HG02763 (cell line): ENCODE measurements around the gene LMO7.
"Not testable (repeated sequence)": the region's sequence is repeated elsewhere in the genome, so short reads cannot be mapped to it uniquely, and the experiment has no call there.

ENCODE experiments used
- ATAC-seq: cut with Tn5 transposase; IDR thresholded peaks from one replicate; pipeline ENCODE4 v1.9.1; 2021; ENCODE audit warnings: mild to moderate bottlenecking, moderate library complexity; ENCODE audit not compliant: unreplicated experiment

Gene LMO7

GRCh38 chr13:75647126-75647784 is 11.1 kb downstream of the LMO7 start:
- ATAC-seq = peak; percentile 78

DNA sequence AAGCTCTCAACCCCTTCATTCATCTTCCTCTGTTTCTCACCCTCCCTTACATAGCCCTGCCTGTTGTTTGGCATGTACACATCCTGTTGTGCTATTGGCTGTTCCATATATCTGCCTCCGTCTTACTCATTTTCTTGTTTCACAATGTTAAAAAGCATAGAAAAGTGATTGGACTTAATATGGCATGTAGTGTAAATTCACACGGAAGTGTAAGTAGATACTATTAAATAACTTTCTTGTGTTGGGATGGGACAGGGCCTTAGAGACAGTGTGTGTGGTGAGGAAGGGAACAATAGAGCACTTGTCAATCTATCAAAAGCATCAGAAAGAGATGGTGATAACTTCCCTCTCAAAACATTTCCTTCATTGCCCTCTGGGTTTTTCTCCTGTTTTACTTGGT is 12.3 kb downstream of the LMO7 start:
- no peak for ATAC-seq

- ATAC-seq = no peak
These were observed 14.9 kb downstream of the LMO7 start for GRCh38 chr13:75651013-75651412.

- ATAC-seq = no peak
These were observed 16.6 kb downstream of the LMO7 start for GRCh38 chr13:75652726-75653125.

GRCh38 chr13:75656425-75656989 is 20.4 kb downstream of the LMO7 start:
- ATAC-seq = no peak

- ATAC-seq = no peak
These were observed 21.0 kb downstream of the LMO7 start for GRCh38 chr13:75657111-75657510.

- no peak for ATAC-seq
These were observed 24.6 kb downstream of the LMO7 start for GRCh38 chr13:75660694-75661093.

DNA sequence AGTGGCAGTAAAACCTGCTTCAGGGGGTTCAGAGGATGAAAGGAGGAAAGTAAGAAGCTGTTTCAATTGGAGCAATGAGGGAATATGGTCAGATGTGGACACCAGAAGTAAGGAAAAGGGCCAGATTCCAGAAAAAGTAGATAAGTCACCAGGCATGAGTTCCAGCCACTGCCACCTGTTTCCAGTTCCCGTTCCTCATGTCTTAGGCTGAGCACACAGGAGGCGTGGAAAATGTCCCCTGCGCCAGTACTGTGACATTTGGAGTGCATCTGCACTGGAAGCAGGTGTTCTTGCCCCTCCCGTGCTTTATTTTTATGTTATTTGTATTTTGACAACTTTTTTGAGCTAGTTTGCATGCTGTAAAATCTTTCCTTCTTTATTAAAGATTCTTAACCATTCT is 25.3 kb downstream of the LMO7 start:
- ATAC-seq = no peak

- ATAC-seq = no peak
These were observed 30.7 kb downstream of the LMO7 start for GRCh38 chr13:75666646-75667351.

DNA sequence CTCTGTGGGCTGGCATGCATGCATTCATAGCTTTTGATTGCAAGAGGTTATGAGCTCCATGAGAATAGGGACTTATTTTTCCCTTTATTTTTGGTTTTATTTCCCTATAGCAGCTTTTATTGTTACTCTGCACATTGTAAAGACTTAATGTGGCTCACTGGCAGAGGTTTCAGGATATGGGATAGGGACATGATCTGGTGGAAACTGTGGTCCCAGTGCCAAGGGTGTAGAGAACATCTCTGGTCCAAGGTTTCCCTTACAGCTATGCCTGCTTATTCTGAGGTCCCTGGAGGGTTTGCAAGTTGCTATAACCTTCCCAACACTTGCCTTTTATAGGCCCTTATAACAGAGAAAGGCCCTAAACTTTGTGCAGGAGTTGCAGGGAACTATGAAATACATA is 33.6 kb downstream of the LMO7 start:
- ATAC-seq = no peak

GRCh38 chr13:75670496-75670895 is 34.4 kb downstream of the LMO7 start:
- ATAC-seq = no peak

DNA sequence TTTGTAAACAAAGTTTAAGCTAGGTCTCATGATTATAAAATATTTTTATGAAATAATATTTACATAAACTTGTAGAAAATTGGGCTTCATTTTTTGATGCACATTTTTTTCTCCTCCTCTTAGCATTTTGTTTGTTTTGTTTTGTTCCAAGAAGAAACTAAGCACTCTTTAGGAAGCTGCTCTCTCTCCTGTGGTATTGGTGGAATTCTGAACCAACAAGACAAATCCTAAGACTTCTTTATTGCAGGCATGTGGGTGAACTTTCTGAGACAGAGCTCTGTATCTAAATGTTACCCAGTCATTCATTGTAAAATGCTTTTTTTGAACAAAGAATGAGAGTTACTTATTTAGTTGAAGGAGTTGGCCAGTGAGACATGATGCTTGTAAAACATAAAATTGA is 39.3 kb downstream of the LMO7 start:
- no peak for ATAC-seq

GRCh38 chr13:75679459-75679858 is 43.3 kb downstream of the LMO7 start:
- ATAC-seq = no peak

DNA sequence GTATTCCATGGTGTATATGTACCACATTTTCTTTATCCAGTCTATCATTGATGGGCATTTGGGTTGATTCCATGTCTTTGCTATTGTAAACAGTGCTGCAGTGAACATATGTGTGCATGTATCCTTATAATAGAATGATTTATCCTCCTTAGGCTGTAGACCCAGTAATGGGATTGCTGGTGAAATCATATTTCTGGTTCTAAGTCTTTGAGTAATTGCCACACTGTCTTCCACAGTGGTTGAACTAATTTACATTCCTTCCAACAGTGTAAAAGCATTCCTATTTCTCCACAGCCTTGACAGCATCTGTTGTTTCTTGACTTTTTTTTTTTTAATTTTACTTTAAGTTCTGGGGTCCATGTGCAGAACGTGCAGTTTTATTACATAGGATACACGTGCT is 44.1 kb downstream of the LMO7 start:
- not testable (repeated sequence) for ATAC-seq

DNA sequence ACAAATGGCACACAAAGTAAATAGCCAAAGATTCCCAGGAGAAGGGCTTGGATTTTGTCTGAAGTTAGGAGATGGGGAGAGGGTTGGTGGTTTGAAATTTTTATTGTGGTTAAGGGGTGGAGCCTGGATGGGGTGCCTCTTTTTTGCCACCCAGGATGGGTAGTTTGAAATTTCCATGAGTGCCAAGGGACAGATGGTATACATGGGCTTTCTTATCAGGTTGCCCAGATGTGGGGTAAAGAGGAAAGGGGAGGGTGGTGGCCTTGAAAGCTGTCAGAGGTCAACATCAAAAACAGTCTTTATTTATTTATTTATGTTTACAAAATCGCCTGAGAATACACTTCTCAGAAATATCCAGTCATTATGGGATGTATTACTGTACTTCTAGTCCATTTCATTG is 46.2 kb downstream of the LMO7 start:
- ATAC-seq = no peak

GRCh38 chr13:75685239-75685697 is 49.1 kb downstream of the LMO7 start:
- no peak for ATAC-seq

GRCh38 chr13:75687150-75687763 is 51.1 kb downstream of the LMO7 start:
- ATAC-seq = no peak

GRCh38 chr13:75689686-75690085 is 53.6 kb downstream of the LMO7 start:
- ATAC-seq = no peak

DNA sequence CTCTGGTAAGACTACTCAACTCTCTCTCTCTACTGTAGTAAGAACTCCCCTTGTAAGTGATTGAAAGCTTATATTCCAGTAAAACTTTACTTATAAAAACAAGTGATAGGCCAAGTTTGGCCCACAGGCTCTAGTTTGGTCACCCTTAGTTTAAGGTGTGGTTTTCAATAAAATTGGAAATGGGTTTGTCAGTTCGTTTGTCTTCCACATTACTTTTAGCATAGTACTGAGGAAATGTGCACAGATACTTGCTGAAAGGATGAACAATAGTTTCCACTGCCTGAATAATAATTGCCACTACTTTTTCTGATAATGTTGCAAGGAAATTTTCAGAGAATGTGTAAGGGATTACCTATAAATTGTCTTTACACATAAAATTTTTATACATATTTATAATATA is 54.5 kb downstream of the LMO7 start:
- no peak for ATAC-seq

DNA sequence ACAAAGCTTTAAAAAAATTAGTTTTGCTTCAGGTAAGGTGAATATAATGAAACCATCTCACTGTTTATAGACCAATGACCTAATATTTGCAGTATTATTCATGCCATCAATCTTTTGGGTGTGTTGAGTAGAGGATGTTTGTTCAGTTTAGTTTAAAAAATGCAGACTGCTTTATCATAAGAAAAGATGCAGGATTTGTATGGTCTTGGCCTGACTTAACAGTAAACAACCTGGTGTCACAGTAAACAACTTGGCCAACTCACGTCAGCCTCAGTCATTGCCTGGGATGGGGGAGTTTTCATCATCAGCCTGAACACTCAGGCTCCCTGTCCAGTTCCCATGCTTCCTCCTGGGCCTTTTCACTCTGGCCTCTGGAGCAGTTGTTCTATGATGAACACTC is 55.1 kb downstream of the LMO7 start:
- no peak for ATAC-seq

GRCh38 chr13:75693227-75693626 is 57.1 kb downstream of the LMO7 start:
- ATAC-seq = no peak

DNA sequence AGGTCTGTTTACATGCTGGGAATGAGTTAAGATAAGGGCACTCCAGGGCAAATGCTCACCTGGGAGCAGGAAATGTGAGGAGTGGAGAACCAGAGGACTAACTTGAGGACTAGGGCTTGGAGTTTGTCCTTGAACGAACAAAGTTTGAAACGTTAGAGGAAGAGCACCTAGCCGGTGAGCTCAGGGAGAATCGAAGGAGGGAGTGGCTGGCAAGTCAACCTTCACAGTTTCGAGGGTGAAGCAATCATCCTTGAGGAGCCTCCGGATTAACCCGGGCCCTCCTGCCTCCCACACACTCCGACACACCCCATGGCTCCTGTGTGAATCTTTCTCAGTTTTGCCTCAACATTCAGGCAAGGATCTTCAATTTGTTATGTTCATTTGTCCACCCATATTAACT is 58.6 kb downstream of the LMO7 start:
- ATAC-seq = no peak
